IPS-18c (cell line): Measurements from ENCODE around the gene HHIPL1.
A peak's percentile ranks its signal among the peaks of the same experiment; 100 is the strongest.

Source experiments
- H3K4me3 ChIP-seq: 2 replicates; pipeline ENCODE4 v1.7.0; 2013; ENCODE audit warnings: low read depth, mild to moderate bottlenecking, low read length, moderate library complexity; ENCODE audit not compliant: insufficient read depth
- H3K9me3 ChIP-seq: one replicate; pipeline ENCODE4 v1.6.1; 2013; ENCODE audit warnings: mild to moderate bottlenecking, low read length, moderate library complexity; ENCODE audit not compliant: control insufficient read depth, insufficient read depth

HHIPL1 gene

GRCh38 chr14:99644723-99645544 lies at the start of gene HHIPL1:
Gene HHIPL1, plus strand, starts transcription at chr14:99645129. Its CDS starts 79 bp downstream, at chr14:99645208.
- H3K4me3 ChIP-seq: peak within 1 kb of the TSS; percentile 56
- H3K9me3 ChIP-seq: peaks cover 3% of the 10 kb centered on the region

GRCh38 chr14:99595524-99595923 lies 49.4 kb upstream of the HHIPL1 start:
- H3K4me3 ChIP-seq: no peak overlapping the region

GRCh38 chr14:99596071-99596627 lies 48.8 kb upstream of the HHIPL1 start:
- Histone ChIP-seq H3K9me3 (no peaks in the 10 kb centered on the region), H3K4me3 (no peak overlapping the region)

More at GRCh38 chr14:99595524-99595923, 49.4 kb upstream of the HHIPL1 start:
- H3K9me3 ChIP-seq: no peaks in the 10 kb centered on the region

GRCh38 chr14:99596772-99597171 lies 48.2 kb upstream of the HHIPL1 start:
- Histone ChIP-seq H3K9me3 (no peaks in the 10 kb centered on the region), H3K4me3 (no peak overlapping the region; the same call in 1 of the 2 replicates)

- Histone ChIP-seq H3K4me3 (no peak overlapping the region), H3K9me3 (no peaks in the 10 kb centered on the region)
These were observed 46.9 kb upstream of the HHIPL1 start for GRCh38 chr14:99597911-99598600.

- H3K9me3 ChIP-seq: no peaks in the 10 kb centered on the region
- H3K4me3 ChIP-seq: no peak overlapping the region
These were observed 46.2 kb upstream of the HHIPL1 start for GRCh38 chr14:99598774-99599173.

- H3K4me3 ChIP-seq: no peak overlapping the region
- H3K9me3 ChIP-seq: no peaks in the 10 kb centered on the region
These were observed 45.5 kb upstream of the HHIPL1 start for GRCh38 chr14:99599393-99599792.

GRCh38 chr14:99600232-99600888 lies 44.6 kb upstream of the HHIPL1 start:
- no peaks in the 10 kb centered on the region for H3K9me3 ChIP-seq
- no peak overlapping the region for H3K4me3 ChIP-seq

- H3K4me3 ChIP-seq: peak overlapping the region; percentile 2; the same call in 1 of the 2 replicates
These were observed 43.5 kb upstream of the HHIPL1 start for GRCh38 chr14:99601361-99601831.

GRCh38 chr14:99602054-99602787 lies 42.7 kb upstream of the HHIPL1 start:
- Histone ChIP-seq H3K4me3 (peak overlapping the region; percentile 74), H3K9me3 (no peaks in the 10 kb centered on the region)

More at GRCh38 chr14:99601361-99601831, 43.5 kb upstream of the HHIPL1 start:
- H3K9me3 ChIP-seq: no peaks in the 10 kb centered on the region

- Histone ChIP-seq H3K4me3 (peak overlapping the region; percentile 74), H3K9me3 (no peaks in the 10 kb centered on the region)
These were observed 42.0 kb upstream of the HHIPL1 start for GRCh38 chr14:99602788-99603415.

- no peaks in the 10 kb centered on the region for H3K9me3 ChIP-seq
- H3K4me3 ChIP-seq: peak within 1 kb of the TSS; percentile 81
These were observed 41.3 kb upstream of the HHIPL1 start, which contains the start of gene CCDC85C for GRCh38 chr14:99603471-99604277. Gene CCDC85C, minus strand, starts transcription at chr14:99604207. Its CDS starts 248 bp downstream, at chr14:99603959.

- H3K9me3 ChIP-seq: no peaks in the 10 kb centered on the region
- peak overlapping the region; percentile 81 for H3K4me3 ChIP-seq
These were observed 40.6 kb upstream of the HHIPL1 start for GRCh38 chr14:99604278-99604765.

- H3K9me3 ChIP-seq: no peaks in the 10 kb centered on the region
- peak overlapping the region; percentile 81 for H3K4me3 ChIP-seq
These were observed 40.1 kb upstream of the HHIPL1 start for GRCh38 chr14:99604766-99605298.

GRCh38 chr14:99605299-99605961 lies 39.5 kb upstream of the HHIPL1 start:
- Histone ChIP-seq H3K9me3 (no peaks in the 10 kb centered on the region), H3K4me3 (peak overlapping the region; percentile 81)
